KMS-11 (cell line): ENCODE measurements around the gene KRT38.

Experiments used
- H2AFZ ChIP-seq: fragments of 200-600 bp; sonication (generic); 2 replicates; pipeline ENCODE4 v1.6.1; 2016; ENCODE audit warnings: antibody characterized with exemption, mixed run types, low read depth
- H3K27ac ChIP-seq: fragments of 200-600 bp; sonication (generic); 2 replicates; pipeline ENCODE4 v1.6.1; 2016; ENCODE audit warnings: mild to moderate bottlenecking, mixed run types
- H3K27me3 ChIP-seq: fragments of 200-600 bp; sonication (generic); 2 replicates; pipeline ENCODE4 v1.6.1; 2017; ENCODE audit warnings: mild to moderate bottlenecking, low read depth, mixed run types, moderate library complexity; ENCODE audit not compliant: insufficient read depth
- H3K36me3 ChIP-seq: fragments of 200-600 bp; sonication (generic); 2 replicates; pipeline ENCODE4 v1.6.1; 2017; ENCODE audit warnings: mild to moderate bottlenecking, mixed run types; ENCODE audit not compliant: insufficient read depth
- H3K4me1 ChIP-seq: fragments of 200-600 bp; sonication (generic); 2 replicates; pipeline ENCODE4 v1.6.1; 2016; ENCODE audit warnings: mild to moderate bottlenecking, low read depth, mixed run types; ENCODE audit not compliant: poor library complexity, severe bottlenecking
- H3K4me2 ChIP-seq: fragments of 200-600 bp; sonication (generic); 2 replicates; pipeline ENCODE4 v1.7.0; 2016; ENCODE audit warnings: mild to moderate bottlenecking, mixed run types
- H3K4me3 ChIP-seq: fragments of 200-600 bp; sonication (generic); IDR thresholded peaks from 2 replicates; pipeline ENCODE4 v1.6.1; 2017; ENCODE audit warnings: low read depth, low read length, mixed read lengths; ENCODE audit not compliant: insufficient read depth
- H3K79me2 ChIP-seq: fragments of 200-600 bp; sonication (generic); 2 replicates; pipeline ENCODE4 v1.6.1; 2016; ENCODE audit warnings: low read depth, mixed run types; ENCODE audit not compliant: insufficient read depth
- H3K9ac ChIP-seq: fragments of 200-600 bp; sonication (generic); 2 replicates; pipeline ENCODE4 v1.6.1; 2016; ENCODE audit warnings: mild to moderate bottlenecking, mixed run types
- H4K20me1 ChIP-seq: fragments of 200-600 bp; sonication (generic); 2 replicates; pipeline ENCODE4 v1.6.1; 2016; ENCODE audit warnings: mild to moderate bottlenecking, mixed run types; ENCODE audit not compliant: insufficient read depth
- TF ChIP-seq, protein P1 (sequence below): fragments of 200-600 bp; sonication (generic); conservative IDR thresholded peaks from 2 replicates; pipeline ENCODE4 v1.6.1; 2017; ENCODE audit warnings: low read depth, mild to moderate bottlenecking, antibody characterized with exemption, low read length, moderate library complexity, mixed read lengths

Gene KRT38

DNA sequence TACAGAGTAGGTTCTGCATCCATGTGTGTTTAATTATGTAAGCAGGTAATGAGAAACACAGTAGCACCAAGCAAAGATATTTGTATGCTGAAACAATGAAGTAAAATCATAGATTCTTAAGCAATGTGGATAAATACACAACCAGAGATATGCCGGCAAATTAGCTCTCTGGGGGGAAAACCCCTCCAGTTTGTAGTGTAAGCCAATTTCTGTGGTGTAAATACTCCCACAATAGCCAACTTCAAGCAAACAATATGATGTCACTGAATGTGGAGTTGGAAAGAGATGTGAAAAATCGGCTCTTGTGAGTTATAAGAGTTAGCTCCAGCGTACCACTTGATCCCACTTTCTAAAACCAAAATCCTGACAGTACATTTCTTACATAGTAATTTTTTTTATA, 3.9 kb upstream of the KRT38 start:
- Histone ChIP-seq H3K4me2 (no peak overlapping the region), H3K36me3 (no peaks in the 10 kb centered on the region), H2AFZ (no peak overlapping the region), H4K20me1 (no peaks in the 10 kb centered on the region), H3K4me3 (no peak overlapping the region), H3K4me1 (no peaks in the 10 kb centered on the region), H3K27me3 (no peaks in the 10 kb centered on the region), H3K9ac (no peak overlapping the region), H3K27ac (no peak overlapping the region), H3K79me2 (no peaks in the 10 kb centered on the region)
- TF ChIP-seq, protein P1, sequence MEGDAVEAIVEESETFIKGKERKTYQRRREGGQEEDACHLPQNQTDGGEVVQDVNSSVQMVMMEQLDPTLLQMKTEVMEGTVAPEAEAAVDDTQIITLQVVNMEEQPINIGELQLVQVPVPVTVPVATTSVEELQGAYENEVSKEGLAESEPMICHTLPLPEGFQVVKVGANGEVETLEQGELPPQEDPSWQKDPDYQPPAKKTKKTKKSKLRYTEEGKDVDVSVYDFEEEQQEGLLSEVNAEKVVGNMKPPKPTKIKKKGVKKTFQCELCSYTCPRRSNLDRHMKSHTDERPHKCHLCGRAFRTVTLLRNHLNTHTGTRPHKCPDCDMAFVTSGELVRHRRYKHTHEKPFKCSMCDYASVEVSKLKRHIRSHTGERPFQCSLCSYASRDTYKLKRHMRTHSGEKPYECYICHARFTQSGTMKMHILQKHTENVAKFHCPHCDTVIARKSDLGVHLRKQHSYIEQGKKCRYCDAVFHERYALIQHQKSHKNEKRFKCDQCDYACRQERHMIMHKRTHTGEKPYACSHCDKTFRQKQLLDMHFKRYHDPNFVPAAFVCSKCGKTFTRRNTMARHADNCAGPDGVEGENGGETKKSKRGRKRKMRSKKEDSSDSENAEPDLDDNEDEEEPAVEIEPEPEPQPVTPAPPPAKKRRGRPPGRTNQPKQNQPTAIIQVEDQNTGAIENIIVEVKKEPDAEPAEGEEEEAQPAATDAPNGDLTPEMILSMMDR: no peak

DNA sequence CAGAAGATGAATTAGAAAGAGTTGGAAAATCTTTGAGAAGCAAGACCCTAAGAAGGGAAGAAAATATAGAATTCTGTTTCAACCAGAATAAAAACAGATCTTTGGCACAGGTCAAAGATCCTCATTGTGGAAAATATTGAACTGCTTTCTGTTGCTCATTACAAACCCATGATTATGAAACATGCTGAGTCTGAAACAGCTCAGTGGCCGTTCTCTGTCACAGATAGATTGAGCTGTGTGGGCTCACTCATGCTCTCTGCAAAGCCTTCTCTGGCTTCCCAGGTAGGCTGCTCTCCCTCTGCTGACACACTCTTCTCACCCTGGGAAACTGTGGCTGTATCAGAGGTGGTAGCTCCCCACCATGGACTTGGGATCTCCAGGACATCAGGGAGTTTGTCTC, 3.4 kb upstream of the KRT38 start:
- Histone ChIP-seq H3K79me2 (no peaks in the 10 kb centered on the region), H3K9ac (no peak overlapping the region), H2AFZ (no peak overlapping the region), H3K4me1 (no peaks in the 10 kb centered on the region), H3K36me3 (no peaks in the 10 kb centered on the region), H3K27me3 (no peaks in the 10 kb centered on the region), H3K27ac (no peak overlapping the region), H3K4me3 (no peak overlapping the region), H4K20me1 (no peaks in the 10 kb centered on the region), H3K4me2 (no peak overlapping the region)
- TF ChIP-seq, protein P1: no peak

DNA sequence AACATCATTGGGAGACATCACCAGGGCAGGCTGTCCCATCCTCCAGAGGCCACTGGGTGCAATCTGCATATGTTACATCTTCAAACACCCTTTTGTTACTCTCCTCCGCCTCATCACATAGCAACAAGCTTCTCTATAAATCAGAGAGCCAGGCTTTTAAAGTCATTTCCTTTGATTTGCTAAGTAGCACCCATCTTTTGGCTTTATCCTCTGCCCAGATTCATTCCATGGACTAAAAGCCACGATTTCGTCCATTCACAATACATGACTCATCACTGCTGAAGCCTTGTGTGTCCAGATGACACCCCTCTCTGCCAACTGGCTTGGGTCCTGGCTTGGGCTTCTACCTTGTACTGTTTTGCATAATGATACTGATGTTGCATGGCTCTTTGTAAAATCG, 2.0 kb upstream of the KRT38 start:
- Histone ChIP-seq H3K9ac (no peak overlapping the region), H3K4me3 (no peak overlapping the region), H3K79me2 (no peaks in the 10 kb centered on the region), H3K4me1 (no peaks in the 10 kb centered on the region), H3K36me3 (no peaks in the 10 kb centered on the region), H3K4me2 (no peak overlapping the region), H2AFZ (no peak overlapping the region), H3K27ac (no peak overlapping the region), H3K27me3 (no peaks in the 10 kb centered on the region), H4K20me1 (no peaks in the 10 kb centered on the region)
- TF ChIP-seq, protein P1: no peak

DNA sequence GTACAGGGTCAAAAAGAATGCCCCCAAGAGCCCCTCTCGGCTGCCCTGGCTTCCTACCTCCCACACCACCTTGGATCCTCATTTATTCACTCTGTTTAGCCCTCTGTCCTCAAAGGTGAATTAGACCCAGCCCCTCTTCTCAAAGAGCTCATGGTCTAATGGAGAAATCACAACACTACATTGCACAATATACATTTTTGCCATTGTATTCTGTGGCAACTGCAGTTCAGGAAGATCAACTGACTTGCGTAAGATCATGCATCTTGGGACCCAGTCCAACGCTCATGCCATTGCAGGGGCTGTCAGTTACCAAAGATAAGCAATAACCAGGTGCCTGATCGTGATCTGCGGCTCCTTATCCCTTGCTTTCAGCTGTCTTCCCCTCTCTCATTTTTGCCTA, 1.4 kb downstream of the KRT38 start:
- TF ChIP-seq, protein P1: no peak
- Histone ChIP-seq H3K9ac (no peak overlapping the region), H3K27ac (no peak overlapping the region), H3K4me3 (no peak overlapping the region), H3K27me3 (no peaks in the 10 kb centered on the region), H4K20me1 (no peaks in the 10 kb centered on the region), H3K4me1 (no peaks in the 10 kb centered on the region), H3K4me2 (no peak overlapping the region), H3K79me2 (no peaks in the 10 kb centered on the region), H2AFZ (no peak overlapping the region), H3K36me3 (no peaks in the 10 kb centered on the region)

DNA sequence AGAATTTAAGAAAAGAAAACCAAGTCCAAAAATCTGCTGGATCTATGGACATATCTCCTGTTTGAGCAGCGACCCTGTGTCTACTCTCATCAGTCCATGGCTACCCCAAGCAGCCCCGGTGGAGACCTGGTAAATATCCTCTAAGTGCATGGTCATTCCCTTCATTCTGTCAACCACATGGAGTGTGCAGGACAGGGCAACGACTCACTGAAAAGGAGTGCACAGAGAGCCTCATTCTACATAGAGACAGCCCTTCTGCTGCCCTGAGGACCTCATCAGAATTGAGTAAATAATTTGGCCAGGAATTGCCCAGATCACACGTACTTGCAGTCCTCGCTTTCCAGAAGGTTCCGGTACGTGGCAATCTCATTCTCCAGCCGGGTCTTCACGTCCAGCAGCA, 3.0 kb downstream of the KRT38 start:
- Histone ChIP-seq H3K4me3 (no peak overlapping the region), H3K27me3 (no peaks in the 10 kb centered on the region), H3K4me1 (no peaks in the 10 kb centered on the region), H3K79me2 (no peaks in the 10 kb centered on the region), H3K4me2 (no peak overlapping the region), H3K36me3 (no peaks in the 10 kb centered on the region), H2AFZ (no peak overlapping the region), H3K9ac (no peak overlapping the region), H4K20me1 (no peaks in the 10 kb centered on the region), H3K27ac (no peak overlapping the region)
- TF ChIP-seq, protein P1: no peak
